GM12872 (cell line): ENCODE data around the gene SCTR.

Experiments used
- TF ChIP-seq, protein P1 (sequence below): IDR thresholded peaks from 3 replicates; pipeline ENCODE4 v1.5.1; 2011; ENCODE audit warnings: low read depth, mild to moderate bottlenecking, low read length, moderate library complexity; ENCODE audit not compliant: insufficient read depth

The SCTR gene

DNA sequence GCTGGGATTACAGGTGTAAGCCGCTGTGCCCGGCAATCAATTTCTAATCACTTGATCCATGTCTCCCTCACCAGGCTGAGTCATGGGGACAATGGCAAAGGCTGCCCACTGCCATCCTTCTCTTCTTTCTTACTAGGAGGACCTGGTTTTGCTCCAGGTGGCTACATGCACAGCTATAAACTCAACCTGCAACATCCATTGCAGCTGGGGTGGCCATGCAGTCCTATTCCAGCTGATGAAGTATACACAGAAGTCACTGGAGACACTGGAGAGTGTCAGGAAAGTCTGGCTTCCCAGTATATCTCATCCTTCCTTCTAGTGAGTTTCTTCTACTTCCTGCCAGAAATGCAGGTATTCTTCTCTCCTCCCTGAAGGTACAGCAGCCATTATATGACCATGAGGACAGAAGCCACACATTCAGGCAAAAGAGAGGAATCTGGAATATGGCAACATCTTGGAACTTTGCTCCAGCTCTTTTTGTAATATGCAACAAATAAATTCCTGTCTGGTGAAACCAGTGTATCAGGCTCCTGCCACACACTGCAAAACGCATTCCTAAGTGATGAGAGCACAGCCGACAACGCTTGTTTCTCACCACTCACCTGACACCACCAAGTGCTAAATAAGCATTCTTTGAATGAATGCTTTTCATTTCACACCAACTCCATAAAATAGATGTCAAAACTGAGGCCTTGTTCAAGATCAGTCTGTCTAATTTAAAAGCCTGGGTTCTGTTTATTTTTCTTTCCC lies 32.3 kb downstream of the SCTR start:
- TF ChIP-seq, protein P1, sequence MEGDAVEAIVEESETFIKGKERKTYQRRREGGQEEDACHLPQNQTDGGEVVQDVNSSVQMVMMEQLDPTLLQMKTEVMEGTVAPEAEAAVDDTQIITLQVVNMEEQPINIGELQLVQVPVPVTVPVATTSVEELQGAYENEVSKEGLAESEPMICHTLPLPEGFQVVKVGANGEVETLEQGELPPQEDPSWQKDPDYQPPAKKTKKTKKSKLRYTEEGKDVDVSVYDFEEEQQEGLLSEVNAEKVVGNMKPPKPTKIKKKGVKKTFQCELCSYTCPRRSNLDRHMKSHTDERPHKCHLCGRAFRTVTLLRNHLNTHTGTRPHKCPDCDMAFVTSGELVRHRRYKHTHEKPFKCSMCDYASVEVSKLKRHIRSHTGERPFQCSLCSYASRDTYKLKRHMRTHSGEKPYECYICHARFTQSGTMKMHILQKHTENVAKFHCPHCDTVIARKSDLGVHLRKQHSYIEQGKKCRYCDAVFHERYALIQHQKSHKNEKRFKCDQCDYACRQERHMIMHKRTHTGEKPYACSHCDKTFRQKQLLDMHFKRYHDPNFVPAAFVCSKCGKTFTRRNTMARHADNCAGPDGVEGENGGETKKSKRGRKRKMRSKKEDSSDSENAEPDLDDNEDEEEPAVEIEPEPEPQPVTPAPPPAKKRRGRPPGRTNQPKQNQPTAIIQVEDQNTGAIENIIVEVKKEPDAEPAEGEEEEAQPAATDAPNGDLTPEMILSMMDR, result no peak

DNA sequence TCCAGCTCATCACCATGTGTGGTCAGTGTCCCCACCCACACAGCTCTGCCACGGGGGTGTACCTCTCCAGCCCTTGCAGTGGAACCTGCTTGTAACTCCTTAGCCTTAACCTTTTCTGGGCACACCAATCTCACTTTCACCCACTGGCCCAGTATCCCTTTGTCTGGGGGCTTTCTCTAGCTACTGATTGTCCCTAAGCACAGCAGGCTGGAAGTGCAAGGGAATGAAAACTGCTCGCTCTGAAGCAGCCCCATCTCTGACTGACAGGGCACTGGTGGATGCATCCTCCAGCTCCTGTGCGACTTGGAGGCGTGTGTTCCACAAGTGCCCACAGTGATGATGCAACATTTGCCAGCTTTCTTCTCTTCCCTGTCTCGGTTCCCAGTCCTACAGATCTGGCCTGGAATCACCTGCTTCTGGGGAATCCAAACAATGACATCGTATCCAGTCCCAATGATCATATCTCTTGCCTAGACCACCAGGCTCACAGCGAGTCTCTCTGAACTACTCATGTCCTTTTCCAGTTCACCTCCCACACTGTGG lies 33.6 kb downstream of the SCTR start:
- TF ChIP-seq, protein P1, result no peak

DNA sequence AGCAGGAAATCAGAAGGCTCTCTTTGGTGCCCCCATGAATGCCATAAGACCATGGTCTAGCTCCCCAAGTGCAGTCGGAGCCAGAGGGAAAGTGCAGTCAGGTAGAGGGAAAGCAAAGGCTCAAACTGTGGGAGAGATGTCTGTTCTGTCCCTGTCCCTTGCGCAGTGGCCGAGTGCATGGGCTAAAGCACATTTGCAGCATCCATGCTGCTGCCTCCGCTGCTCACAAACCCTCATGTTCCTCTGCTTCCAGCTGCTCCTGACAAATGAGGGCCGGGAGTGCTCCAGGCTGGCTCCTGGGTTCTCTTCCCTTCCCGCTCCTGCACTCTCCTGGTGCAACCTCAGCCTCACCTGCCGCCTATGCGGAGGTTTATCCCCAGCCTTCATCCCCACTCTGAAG lies 34.2 kb downstream of the SCTR start:
- TF ChIP-seq, protein P1, result no peak

DNA sequence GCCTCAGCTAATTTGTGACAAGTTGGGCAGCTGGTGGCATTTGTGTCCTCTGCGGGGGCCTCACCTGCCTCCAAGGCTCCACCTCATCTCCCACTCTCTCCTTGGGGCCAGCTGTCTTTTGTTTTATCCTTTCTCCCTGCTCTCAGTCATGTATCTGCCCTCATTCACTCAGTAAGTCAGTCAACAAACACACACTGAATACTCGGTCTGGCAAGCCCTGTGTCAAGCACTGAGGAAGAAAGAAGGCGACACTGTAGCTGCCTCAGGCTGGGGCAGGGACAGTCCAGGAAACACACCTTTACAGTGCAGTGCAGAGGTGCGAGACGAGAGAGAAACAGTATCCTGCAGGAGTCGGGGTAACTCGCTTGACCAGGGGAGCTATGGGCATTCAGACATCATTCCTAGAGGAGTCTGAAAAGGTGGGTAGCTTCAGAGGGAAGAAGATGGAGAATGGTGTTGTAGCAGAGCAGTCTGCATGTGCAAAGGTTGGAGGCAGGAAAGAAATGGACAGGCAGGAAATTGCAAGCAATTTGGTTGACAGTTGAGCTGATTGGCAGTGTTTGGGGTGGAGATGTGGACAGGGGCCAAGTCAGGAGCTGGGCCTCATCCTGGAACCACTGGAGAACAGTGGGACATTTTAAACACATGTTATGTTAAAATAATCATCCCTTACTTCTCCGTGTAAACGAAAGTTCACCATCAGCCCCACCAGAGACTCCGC lies 34.9 kb downstream of the SCTR start:
- TF ChIP-seq, protein P1, result no peak

DNA sequence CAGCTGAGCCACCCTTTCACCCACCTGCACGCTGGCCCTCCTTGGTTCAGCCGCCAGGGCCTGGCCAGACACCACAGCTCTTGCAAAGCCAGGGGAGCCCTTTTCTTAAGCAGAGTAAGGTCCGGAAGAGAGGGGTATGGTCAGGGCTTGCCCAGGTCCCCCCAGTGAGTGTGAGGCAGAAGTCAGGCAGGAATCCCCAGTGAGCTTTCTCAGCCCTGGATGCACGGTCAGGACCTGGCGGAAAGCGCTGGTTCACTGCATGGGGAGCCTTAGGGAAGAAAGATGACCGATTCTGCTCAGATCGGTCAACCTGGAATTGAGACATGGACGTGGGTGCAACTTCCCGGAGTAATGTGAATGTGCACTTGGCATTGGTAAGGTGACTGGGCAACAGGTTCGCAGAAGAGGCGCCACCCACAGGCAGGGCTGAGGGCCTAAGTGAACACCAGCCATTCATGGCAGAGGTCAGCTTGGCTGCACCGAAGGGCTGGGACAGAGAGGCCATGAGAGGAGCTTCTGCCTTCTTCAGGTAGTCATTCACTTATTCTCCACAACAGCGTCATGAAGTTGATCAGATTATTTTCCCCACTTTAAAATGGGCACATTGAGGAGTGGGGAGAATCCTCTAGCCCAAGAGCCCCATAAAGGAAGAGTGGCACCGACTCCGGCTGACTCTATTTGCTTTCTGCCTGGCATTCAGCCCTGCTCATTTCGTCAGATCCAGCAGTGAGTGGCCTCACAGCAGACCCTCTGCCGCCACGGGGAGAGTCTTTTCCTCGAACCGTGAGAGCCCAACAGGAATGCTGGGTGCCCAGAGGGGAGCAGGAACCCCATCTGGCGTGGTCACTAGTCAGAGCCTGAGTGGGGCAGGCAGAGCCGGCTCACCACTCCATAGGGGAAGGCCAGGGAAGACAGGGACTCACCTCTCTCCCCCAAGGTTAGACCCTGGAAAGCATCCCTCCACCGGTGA lies 35.8 kb downstream of the SCTR start:
- TF ChIP-seq, protein P1, result no peak; the same call in 2 of the 3 replicates

DNA sequence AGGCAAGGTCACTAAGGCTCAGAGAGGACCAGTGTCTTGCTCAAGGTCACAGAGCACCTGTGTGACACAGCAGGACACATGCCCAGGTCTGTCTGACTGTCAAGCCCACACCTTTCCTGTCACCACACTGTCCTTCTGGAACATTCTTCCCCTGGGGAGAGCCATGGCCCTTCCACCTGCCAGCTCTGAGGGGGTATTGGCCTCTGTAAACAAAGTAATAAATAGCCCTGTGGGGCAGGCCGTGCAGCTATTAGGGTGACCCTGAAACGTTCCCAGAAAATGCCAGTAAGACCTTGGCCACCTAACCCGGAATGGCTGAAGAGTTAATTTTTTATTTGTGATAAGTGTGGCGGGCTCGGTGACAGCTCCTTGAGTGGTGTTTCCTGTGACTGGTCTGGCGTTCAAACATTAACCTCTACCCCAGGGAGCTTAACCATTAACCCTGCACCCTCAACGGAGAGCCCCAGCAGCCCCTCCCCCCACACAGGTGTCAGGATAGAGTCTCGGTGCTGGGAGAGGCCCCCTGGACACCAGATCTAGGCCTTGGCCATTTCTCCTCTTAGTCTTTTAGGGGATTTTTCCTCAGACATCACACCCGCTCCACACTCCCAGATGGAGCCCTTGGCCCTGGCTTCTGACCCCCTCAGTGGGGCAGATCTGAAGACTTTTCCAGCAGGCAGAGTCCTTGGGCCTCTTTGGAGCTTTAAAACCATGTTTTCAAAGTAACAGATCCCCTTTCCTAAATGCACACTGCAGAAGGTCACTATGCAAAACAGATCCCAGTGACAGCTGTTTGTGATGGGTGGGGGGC lies 36.6 kb downstream of the SCTR start:
- TF ChIP-seq, protein P1, result no peak
